H9 (cell line): ENCODE measurements around the gene KHSRP. TPM values are rescaled to one million over a fixed set of nuclear protein-coding genes. Genes with fewer than 3 reads are reported as not detected.

ENCODE experiments used
- DNase-seq: peaks from one replicate; pipeline ENCODE4 v3.0.0-alpha.2; 2017
- H2AFZ ChIP-seq: one replicate; pipeline ENCODE4 v1.6.1; 2013; ENCODE audit warnings: mild to moderate bottlenecking, low read length, control low read depth, moderate library complexity
- H2AK5ac ChIP-seq: 2 replicates; pipeline ENCODE4 v1.6.1; 2013; ENCODE audit warnings: low read length, control low read depth, mixed read lengths; ENCODE audit not compliant: insufficient read length
- H2BK120ac ChIP-seq: one replicate; pipeline ENCODE4 v1.6.1; 2013; ENCODE audit warnings: low read depth, mild to moderate bottlenecking, low read length, control low read depth, inconsistent platforms; ENCODE audit not compliant: poor library complexity, severe bottlenecking
- H2BK12ac ChIP-seq: 2 replicates; pipeline ENCODE4 v1.6.1; 2013; ENCODE audit warnings: low read length, control low read depth, mixed read lengths, low read depth; ENCODE audit not compliant: insufficient read length
- H2BK15ac ChIP-seq: 2 replicates; pipeline ENCODE4 v1.6.1; 2013; ENCODE audit warnings: low read depth, low read length, control low read depth
- H2BK20ac ChIP-seq: one replicate; pipeline ENCODE4 v1.6.1; 2013; ENCODE audit warnings: low read depth, mild to moderate bottlenecking, low read length, control low read depth, inconsistent platforms; ENCODE audit not compliant: poor library complexity, severe bottlenecking
- H2BK5ac ChIP-seq: 2 replicates; pipeline ENCODE4 v1.6.1; 2013; ENCODE audit warnings: low read length, control low read depth, mixed read lengths; ENCODE audit not compliant: insufficient read length
- H3K14ac ChIP-seq: 2 replicates; pipeline ENCODE4 v1.6.1; 2013; ENCODE audit warnings: low read length, control low read depth; ENCODE audit not compliant: insufficient read depth
- H3K18ac ChIP-seq: 2 replicates; pipeline ENCODE4 v1.6.1; 2013; ENCODE audit warnings: low read depth, mild to moderate bottlenecking, mixed read lengths, low read length, control low read depth; ENCODE audit not compliant: insufficient read length
- H3K23ac ChIP-seq: 2 replicates; pipeline ENCODE4 v1.6.1; 2013; ENCODE audit warnings: low read length, control low read depth, mixed read lengths, low read depth; ENCODE audit not compliant: insufficient read length
- H3K23me2 ChIP-seq: 2 replicates; pipeline ENCODE4 v1.6.1; 2013; ENCODE audit warnings: low read depth, mild to moderate bottlenecking, mixed read lengths, low read length, control low read depth; ENCODE audit not compliant: insufficient read length, poor library complexity, severe bottlenecking
- H3K27ac ChIP-seq: 2 replicates; pipeline ENCODE4 v1.5.1; 2013; ENCODE audit warnings: low read length, control low read depth, mixed read lengths, low read depth; ENCODE audit not compliant: insufficient read length
- H3K27me3 ChIP-seq: 2 replicates; pipeline ENCODE4 v1.6.1; 2013; ENCODE audit warnings: low read length, control low read depth, inconsistent platforms; ENCODE audit not compliant: insufficient read depth
- H3K4ac ChIP-seq: 2 replicates; pipeline ENCODE4 v1.6.1; 2013; ENCODE audit warnings: low read depth, mild to moderate bottlenecking, control low read depth, inconsistent platforms, low read length, moderate library complexity
- H3K4me1 ChIP-seq: 2 replicates; pipeline ENCODE4 v1.6.1; 2013; ENCODE audit warnings: low read length, control low read depth, inconsistent platforms; ENCODE audit not compliant: insufficient read depth
- H3K4me2 ChIP-seq: 2 replicates; pipeline ENCODE4 v1.6.1; 2013; ENCODE audit warnings: low read length, control low read depth, mixed read lengths; ENCODE audit not compliant: insufficient read length, insufficient read depth
- H3K56ac ChIP-seq: 2 replicates; pipeline ENCODE4 v1.6.1; 2013; ENCODE audit warnings: low read depth, mild to moderate bottlenecking, mixed read lengths, low read length, control low read depth; ENCODE audit not compliant: insufficient read length
- H3K79me1 ChIP-seq: 2 replicates; pipeline ENCODE4 v1.6.1; 2013; ENCODE audit warnings: low read depth, mild to moderate bottlenecking, moderate library complexity, low read length, control low read depth, inconsistent platforms; ENCODE audit not compliant: insufficient read depth, poor library complexity, severe bottlenecking
- H3K79me2 ChIP-seq: 2 replicates; pipeline ENCODE4 v1.6.1; 2013; ENCODE audit warnings: low read length, control low read depth, inconsistent platforms; ENCODE audit not compliant: insufficient read depth
- H3K9ac ChIP-seq: 2 replicates; pipeline ENCODE4 v1.6.1; 2013; ENCODE audit warnings: low read length, control low read depth, mixed read lengths; ENCODE audit not compliant: insufficient read length; ENCODE audit errors: extremely low read depth
- H3K9me3 ChIP-seq: one replicate; pipeline ENCODE4 v1.6.1; 2013; ENCODE audit warnings: low read depth, low read length, inconsistent platforms; ENCODE audit not compliant: control insufficient read depth
- H3T11ph ChIP-seq: one replicate; pipeline ENCODE4 v1.6.1; 2013; ENCODE audit warnings: mild to moderate bottlenecking, low read length, control low read depth, inconsistent platforms
- H4K20me1 ChIP-seq: one replicate; pipeline ENCODE4 v1.6.1; 2013; ENCODE audit not compliant: control insufficient read depth, insufficient read length, insufficient read depth
- H4K5ac ChIP-seq: 2 replicates; pipeline ENCODE4 v1.6.1; 2013; ENCODE audit warnings: low read depth, mild to moderate bottlenecking, mixed read lengths, low read length, control low read depth; ENCODE audit not compliant: insufficient read length
- H4K8ac ChIP-seq: replicated peaks from 2 replicates; pipeline ENCODE4 v1.6.1; 2013; ENCODE audit warnings: low read length, control low read depth, mixed read lengths, low read depth; ENCODE audit not compliant: insufficient read length
- H4K91ac ChIP-seq: 2 replicates; pipeline ENCODE4 v1.6.1; 2013; ENCODE audit warnings: low read depth, mild to moderate bottlenecking, moderate library complexity, mixed read lengths, low read length, control low read depth; ENCODE audit not compliant: insufficient read length
- H3K27ac Mint-ChIP-seq, 3 experiments: 2 replicates in 2 of 3; 3 replicates in 1 of 3; pipeline ENCODE4 v1.8.0; 2020 to 2021; ENCODE audit warnings: mixed read lengths in 3 of 3, mild to moderate bottlenecking in 1 of 3, moderate library complexity in 1 of 3
- H3K27me3 Mint-ChIP-seq: 2 replicates; pipeline ENCODE4 v1.8.0; 2021; ENCODE audit warnings: low read depth, mild to moderate bottlenecking, moderate library complexity, mixed read lengths
- H3K36me3 Mint-ChIP-seq, 3 experiments: 2 replicates in 2 of 3; 3 replicates in 1 of 3; pipeline ENCODE4 v1.8.0; 2020 to 2021; ENCODE audit warnings: low read depth in 3 of 3, mixed read lengths in 3 of 3; ENCODE audit not compliant: insufficient read depth in 1 of 3
- H3K4me1 Mint-ChIP-seq, 2 experiments: 2 replicates each; pipeline ENCODE4 v1.8.0; 2020; ENCODE audit warnings: mixed read lengths in 2 of 2
- H3K4me3 Mint-ChIP-seq, 2 experiments: 2 replicates in 1 of 2; 3 replicates in 1 of 2; pipeline ENCODE4 v1.8.0; 2020 to 2021; ENCODE audit warnings: mild to moderate bottlenecking in 2 of 2, mixed read lengths in 2 of 2, moderate library complexity in 1 of 2
- H3K9me3 Mint-ChIP-seq, 2 experiments: 2 replicates in 1 of 2; 3 replicates in 1 of 2; pipeline ENCODE4 v1.8.0; 2020; ENCODE audit warnings: mild to moderate bottlenecking in 2 of 2, mixed read lengths in 2 of 2, moderate library complexity in 1 of 2
- CTCF ChIP-seq: fragments of 200-600 bp; sonication (generic); conservative IDR thresholded peaks from 3 replicates; pipeline ENCODE4 v1.8.0; 2021; ENCODE audit warnings: antibody characterized with exemption, mild to moderate bottlenecking
- WGBS: extraction: QIAGEN DNeasy Blood & Tissue Kit; methylation state at CpG from one replicate; pipeline ENCODE4 v1.1.7; 2013; ENCODE audit warnings: missing lambda C conversion rate, low lambda C conversion rate, mixed read lengths; ENCODE audit not compliant: insufficient read length; ENCODE audit errors: extremely low coverage; 5-methylcytosine and 5-hydroxymethylcytosine counted together
- total RNA-seq: library from RNA; stranded (reverse); gene quantifications from 2 replicates; pipeline ENCODE4 v1.2.1, GENCODE V29; 2021

The KHSRP gene
- total RNA-seq, 1 experiment from 2014 or later, result 602 TPM

- Histone ChIP-seq H3K56ac (no peak overlapping the region), H4K20me1 (no peaks in the 10 kb centered on the region), H3K18ac (no peak overlapping the region), H3K79me1 (no peaks in the 10 kb centered on the region), H4K5ac (no peak overlapping the region), H3K23me2 (no peaks in the 10 kb centered on the region), H3K79me2 (no peaks in the 10 kb centered on the region), H3K14ac (no peak overlapping the region), H3K4ac (no peak overlapping the region), H2BK5ac (no peak overlapping the region), H3T11ph (no peak overlapping the region), H3K4me1 (no peaks in the 10 kb centered on the region), H3K9me3 (no peaks in the 10 kb centered on the region), H4K91ac (no peak overlapping the region), H3K23ac (no peak overlapping the region), H3K4me2 (no peak overlapping the region), H2AK5ac (no peak overlapping the region), H2BK12ac (no peak overlapping the region), H3K27ac (no peak overlapping the region), H2AFZ (no peak overlapping the region), H3K9ac (no peak overlapping the region), H2BK20ac (no peak overlapping the region), H4K8ac (no peak overlapping the region), H2BK15ac (no peak overlapping the region), H2BK120ac (no peak overlapping the region), H3K27me3 (no peaks in the 10 kb centered on the region)
- no peaks in the 10 kb centered on the region for H3K27me3 Mint-ChIP-seq
- no peak for DNase-seq
- no CpG with 5 or more reads among the region's 6 CpGs for WGBS
- peaks cover 3 to 19% of the 10 kb centered on the region in 2 experiments for H3K4me1 Mint-ChIP-seq
- H3K36me3 Mint-ChIP-seq, result peaks cover 6 to 15% (median 15%) of the 10 kb centered on the region in 3 experiments; a peak in 6 of 7 replicates
- no peak overlapping the region for H3K4me3 Mint-ChIP-seq
- no peak for TF ChIP-seq CTCF
- H3K9me3 Mint-ChIP-seq, result no peaks in the 10 kb centered on the region
- H3K27ac Mint-ChIP-seq, result no peak overlapping the region
Observed at GRCh38 chr19:6409346-6409745, 15.3 kb downstream of the KHSRP start.
